HepG2 (cell line): ENCODE results near the gene CFAP300. TPM values are rescaled to one million over a fixed set of nuclear protein-coding genes. Genes with fewer than 3 reads are reported as not detected.

Experiments used
- ATAC-seq: fragments of 200-7000 bp; cut with Tn5 transposase; 3 replicates; pipeline ENCODE4 v1.9.1; 2020; ENCODE audit warnings: mild to moderate bottlenecking, moderate library complexity
- BruUV-seq: library from RNA; stranded (reverse); fragments of 400-500 nt; replicated peaks from 2 replicates; lab custom pipeline; 2021; lab: Mats Ljungman, UMichigan
- CTCF ChIA-PET: fragments of 300-600 bp; formaldehyde crosslinking; extraction: SDS; loops from one replicate; lab custom pipeline; 2021; ENCODE audit warnings: low total read pairs, inconsistent platforms, low intra/inter-chr PET ratio; lab: Yijun Ruan, JAX
- POLR2A ChIA-PET: fragments of 350-600 bp; sonication (Branson Sonifier 250); formaldehyde crosslinking; loops from one replicate; lab custom pipeline; 2020; ENCODE audit warnings: antibody characterized with exemption, inconsistent platforms; lab: Yijun Ruan, JAX
- DNase-seq: peaks from one replicate; pipeline ENCODE4 v3.0.0-alpha.2; 2015; ENCODE audit warnings: low spot score
- FAIRE-seq: peaks from 3 replicates; lab custom pipeline; 2011; peaks lifted over from hg19 to GRCh38; lab: Jason Lieb, UNC
- H2AFZ ChIP-seq: one replicate; pipeline ENCODE4 v1.6.1; 2011; ENCODE audit warnings: low read length, inconsistent platforms
- H3K27ac ChIP-seq: fragments of 300-600 bp; 3 replicates; pipeline ENCODE4 v1.8.0; 2011; ENCODE audit warnings: mixed run types, mild to moderate bottlenecking, mixed read lengths, low read length, inconsistent platforms; ENCODE audit not compliant: insufficient read depth; ENCODE audit errors: extremely low read length
- H3K27me3 ChIP-seq, 2 experiments: fragments of 200-600 bp in 1 of 2; 2 replicates in 1 of 2; 3 replicates in 1 of 2; pipeline versions ENCODE4 v1.6.0 to v1.8.0; 2011; ENCODE audit warnings: low read length in 2 of 2, mild to moderate bottlenecking in 2 of 2, moderate library complexity in 2 of 2, inconsistent platforms in 1 of 2; ENCODE audit not compliant: insufficient read depth in 2 of 2, control insufficient read depth in 1 of 2
- H3K36me3 ChIP-seq, 2 experiments: fragments of 200-600 bp in 1 of 2; replicated peaks in 1 of 2; 2 replicates in 1 of 2; 3 replicates in 1 of 2; pipeline versions ENCODE4 v1.5.1 to v1.8.0; 2011; ENCODE audit warnings: low read length in 2 of 2, inconsistent platforms in 1 of 2; ENCODE audit not compliant: insufficient read depth in 2 of 2, control insufficient read depth in 1 of 2
- H3K4me1 ChIP-seq: 2 replicates; pipeline ENCODE4 v1.5.1; 2012; ENCODE audit warnings: low read length, inconsistent platforms; ENCODE audit not compliant: insufficient read depth
- H3K4me2 ChIP-seq: 2 replicates; pipeline ENCODE4 v1.6.0; 2011; ENCODE audit warnings: low read depth, low read length, inconsistent platforms
- H3K4me3 ChIP-seq, 3 experiments: fragments of 200-600 bp in 1 of 3; sonication (generic), shearing (Covaris generic) in 1 of 3; replicated peaks in 1 of 3; 2 replicates each; pipeline ENCODE4 v1.5.1; 2011 to 2016; ENCODE audit warnings: low read length in 3 of 3, inconsistent platforms in 2 of 3, low read depth in 2 of 3, mild to moderate bottlenecking in 2 of 3, control low read depth in 1 of 3, mixed read lengths in 1 of 3; ENCODE audit not compliant: insufficient read depth in 1 of 3
- H3K79me2 ChIP-seq: one replicate; pipeline ENCODE4 v1.6.1; 2011; ENCODE audit warnings: low read length, inconsistent platforms; ENCODE audit not compliant: insufficient read depth
- H3K9ac ChIP-seq: 2 replicates; pipeline ENCODE4 v1.6.0; 2011; ENCODE audit warnings: mild to moderate bottlenecking, low read depth, low read length, inconsistent platforms; ENCODE audit not compliant: insufficient read depth
- H3K9me3 ChIP-seq: 2 replicates; pipeline ENCODE4 v1.5.1; 2012; ENCODE audit warnings: mild to moderate bottlenecking, low read length
- H4K20me1 ChIP-seq: 2 replicates; pipeline ENCODE4 v1.6.0; 2011; ENCODE audit warnings: inconsistent platforms, mild to moderate bottlenecking, low read length, moderate library complexity; ENCODE audit not compliant: insufficient read depth
- CCDC6 ChIP-seq: sonication (generic); formaldehyde crosslinking; IDR thresholded peaks from 2 replicates; pipeline ENCODE4 v1.8.1; 2022; ENCODE audit warnings: mild to moderate bottlenecking, missing genetic modification reagents, moderate library complexity
- KMT2B ChIP-seq: IDR thresholded peaks from 2 replicates; pipeline ENCODE4 v1.6.1; 2016; ENCODE audit warnings: missing genetic modification reagents, missing compliant biosample characterization
- NCOR1 ChIP-seq: fragments of 200-600 bp; sonication (generic); IDR thresholded peaks from 2 replicates; pipeline ENCODE4 v1.7.0; 2017; ENCODE audit warnings: antibody characterized with exemption, low read length, borderline replicate concordance
- PCBP1 ChIP-seq: fragments of 200-400 bp; formaldehyde crosslinking; IDR thresholded peaks from 2 replicates; pipeline ENCODE4 v1.6.1; 2017; ENCODE audit warnings: mild to moderate bottlenecking, low read depth, low read length, borderline replicate concordance
- RFX3 ChIP-seq: IDR thresholded peaks from 2 replicates; pipeline ENCODE4 v1.6.1; 2016; ENCODE audit warnings: missing biosample characterization, missing genetic modification reagents
- YEATS2 ChIP-seq: sonication (generic); formaldehyde crosslinking; IDR thresholded peaks from 2 replicates; pipeline ENCODE4 v1.4.0; 2020; ENCODE audit warnings: missing genetic modification reagents, borderline replicate concordance
- ZNF615 ChIP-seq: sonication (generic); formaldehyde crosslinking; IDR thresholded peaks from 2 replicates; pipeline ENCODE4 v1.5.0; 2020; ENCODE audit warnings: mild to moderate bottlenecking, missing genetic modification reagents, borderline replicate concordance
- ZNF746 ChIP-seq: sonication (generic); formaldehyde crosslinking; IDR thresholded peaks from 2 replicates; pipeline ENCODE4 v1.8.0; 2022; ENCODE audit warnings: mild to moderate bottlenecking, missing genetic modification reagents
- WGBS: methylation state at CpG from one replicate; pipeline ENCODE4 v1.1.6; 2017; ENCODE audit warnings: low lambda C conversion rate; 5-methylcytosine and 5-hydroxymethylcytosine counted together
- in situ Hi-C: cut with HindIII; loops from 2 replicates; pipeline ENCODE4 v1.10.0; 2017; ENCODE audit warnings: low pct_unique_long_range_greater_than_20kb; ENCODE audit not compliant: extremely low pct_ligation_motif_present
- intact Hi-C: fragments of 100-400 bp; cut with micrococcal nuclease; formaldehyde crosslinking; loops from one replicate; pipeline ENCODE4 v1.10.0; 2022; ENCODE audit not compliant: unreplicated experiment
- polyA plus RNA-seq, 8 experiments: library from polyadenylated mRNA; depleted of rRNA in 3 of 8; stranded (reverse) in 7 of 8; unstranded in 1 of 8; fragments of >200 nt; fragmentation: Illumina TruSeq in 4 of 8; extraction: Trizol in 4 of 8; gene quantifications; 2 replicates each; pipeline versions ENCODE4 v1.2.1 to v1.2.3, GENCODE V29; 2011 to 2016; ENCODE audit warnings: low read depth in 4 of 8, missing spikeins in 1 of 8, mixed read lengths in 1 of 8; ENCODE audit not compliant: insufficient read depth in 1 of 8
- total RNA-seq, 5 experiments: library from RNA; depleted of rRNA; stranded (reverse); fragments of >200 nt; fragmentation: Illumina TruSeq; extraction: Trizol; gene quantifications; 2 replicates each; pipeline ENCODE4 v1.2.3, GENCODE V29; 2016; ENCODE audit warnings: low read depth in 1 of 5
- TF ChIP-seq, protein P1 (sequence below): sonication (generic); formaldehyde crosslinking; IDR thresholded peaks from 2 replicates; pipeline ENCODE4 v1.5.1; 2020; ENCODE audit warnings: mild to moderate bottlenecking, moderate library complexity, missing genetic modification reagents
- TF ChIP-seq, protein P2 (sequence below): sonication (generic); formaldehyde crosslinking; IDR thresholded peaks from 2 replicates; pipeline ENCODE4 v1.8.1; 2023; ENCODE audit warnings: mild to moderate bottlenecking, inconsistent platforms, moderate library complexity, missing genetic modification reagents, borderline replicate concordance
- TF ChIP-seq, protein P3 (sequence below): sonication (generic); formaldehyde crosslinking; conservative IDR thresholded peaks from 2 replicates; pipeline ENCODE4 v1.4.0; 2020; ENCODE audit warnings: missing genetic modification reagents

The CFAP300 gene
- total and polyA plus RNA-seq, 2 of the 13 experiments (the other 11 are each of a cell fraction or from before 2014, with no cell fraction given), result not detected

DNA sequence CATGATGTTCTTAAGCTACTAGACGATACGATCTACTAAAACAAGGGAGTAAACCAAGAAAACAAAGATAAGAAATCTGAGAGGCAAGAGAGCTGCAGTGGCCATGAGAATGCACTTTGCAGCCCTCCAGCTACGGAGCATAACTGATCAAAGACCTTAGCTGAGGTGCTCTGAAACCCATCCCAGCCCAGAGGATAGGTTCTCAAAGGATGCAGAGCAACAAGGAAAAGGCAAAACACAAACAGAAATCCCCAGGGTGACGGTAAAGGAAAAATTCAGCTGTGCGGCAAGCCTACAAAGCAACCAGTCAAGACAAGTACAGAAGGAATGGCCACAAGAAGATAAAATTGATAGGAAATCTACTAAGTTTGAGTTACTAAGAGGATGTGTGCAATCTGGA, 32.5 kb upstream of the CFAP300 start:
- no peaks in the 10 kb centered on the region for H4K20me1 ChIP-seq
- H3K4me1 ChIP-seq, result peaks cover 24% of the 10 kb centered on the region
- no peaks in the 10 kb centered on the region for H3K9me3 ChIP-seq
- no peak overlapping the region for H3K4me2 ChIP-seq
- POLR2A ChIA-PET, result no interaction called here
- no peak for DNase-seq
- H3K36me3 ChIP-seq, result no peaks in the 10 kb centered on the region
- no peak for TF ChIP-seq CCDC6 (CRISPR knock-in tag)
- no peak for TF ChIP-seq NCOR1
- TF ChIP-seq, protein P1, sequence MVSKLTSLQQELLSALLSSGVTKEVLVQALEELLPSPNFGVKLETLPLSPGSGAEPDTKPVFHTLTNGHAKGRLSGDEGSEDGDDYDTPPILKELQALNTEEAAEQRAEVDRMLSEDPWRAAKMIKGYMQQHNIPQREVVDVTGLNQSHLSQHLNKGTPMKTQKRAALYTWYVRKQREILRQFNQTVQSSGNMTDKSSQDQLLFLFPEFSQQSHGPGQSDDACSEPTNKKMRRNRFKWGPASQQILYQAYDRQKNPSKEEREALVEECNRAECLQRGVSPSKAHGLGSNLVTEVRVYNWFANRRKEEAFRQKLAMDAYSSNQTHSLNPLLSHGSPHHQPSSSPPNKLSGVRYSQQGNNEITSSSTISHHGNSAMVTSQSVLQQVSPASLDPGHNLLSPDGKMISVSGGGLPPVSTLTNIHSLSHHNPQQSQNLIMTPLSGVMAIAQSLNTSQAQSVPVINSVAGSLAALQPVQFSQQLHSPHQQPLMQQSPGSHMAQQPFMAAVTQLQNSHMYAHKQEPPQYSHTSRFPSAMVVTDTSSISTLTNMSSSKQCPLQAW (CRISPR knock-in tag), result no peak
- no peak for TF ChIP-seq YEATS2 (CRISPR knock-in tag)
- no peak for TF ChIP-seq ZNF615
- TF ChIP-seq, protein P2, sequence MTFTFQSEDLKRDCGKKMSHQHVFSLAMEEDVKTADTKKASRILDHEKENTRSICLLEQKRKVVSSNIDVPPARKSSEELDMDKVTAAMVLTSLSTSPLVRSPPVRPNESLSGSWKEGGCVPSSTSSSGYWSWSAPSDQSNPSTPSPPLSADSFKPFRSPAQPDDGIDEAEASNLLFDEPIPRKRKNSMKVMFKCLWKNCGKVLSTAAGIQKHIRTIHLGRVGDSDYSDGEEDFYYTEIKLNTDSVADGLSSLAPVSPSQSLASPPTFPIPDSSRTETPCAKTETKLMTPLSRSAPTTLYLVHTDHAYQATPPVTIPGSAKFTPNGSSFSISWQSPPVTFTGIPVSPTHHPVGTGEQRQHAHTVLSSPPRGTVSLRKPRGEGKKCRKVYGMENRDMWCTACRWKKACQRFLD (CRISPR knock-in tag), result no peak
- TF ChIP-seq PCBP1, result no peak
- TF ChIP-seq RFX3 (CRISPR knock-in tag), result no peak
- TF ChIP-seq, protein P3, sequence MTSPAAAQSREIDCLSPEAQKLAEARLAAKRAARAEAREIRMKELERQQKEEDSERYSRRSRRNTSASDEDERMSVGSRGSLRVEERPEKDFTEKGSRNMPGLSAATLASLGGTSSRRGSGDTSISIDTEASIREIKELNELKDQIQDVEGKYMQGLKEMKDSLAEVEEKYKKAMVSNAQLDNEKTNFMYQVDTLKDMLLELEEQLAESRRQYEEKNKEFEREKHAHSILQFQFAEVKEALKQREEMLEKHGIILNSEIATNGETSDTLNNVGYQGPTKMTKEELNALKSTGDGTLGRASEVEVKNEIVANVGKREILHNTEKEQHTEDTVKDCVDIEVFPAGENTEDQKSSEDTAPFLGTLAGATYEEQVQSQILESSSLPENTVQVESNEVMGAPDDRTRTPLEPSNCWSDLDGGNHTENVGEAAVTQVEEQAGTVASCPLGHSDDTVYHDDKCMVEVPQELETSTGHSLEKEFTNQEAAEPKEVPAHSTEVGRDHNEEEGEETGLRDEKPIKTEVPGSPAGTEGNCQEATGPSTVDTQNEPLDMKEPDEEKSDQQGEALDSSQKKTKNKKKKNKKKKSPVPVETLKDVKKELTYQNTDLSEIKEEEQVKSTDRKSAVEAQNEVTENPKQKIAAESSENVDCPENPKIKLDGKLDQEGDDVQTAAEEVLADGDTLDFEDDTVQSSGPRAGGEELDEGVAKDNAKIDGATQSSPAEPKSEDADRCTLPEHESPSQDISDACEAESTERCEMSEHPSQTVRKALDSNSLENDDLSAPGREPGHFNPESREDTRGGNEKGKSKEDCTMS, result no peak
- no peak for TF ChIP-seq ZNF746
- TF ChIP-seq KMT2B (CRISPR knock-in tag), result no peak
- TF ChIP-seq, all 625 proteins: peak for 0
- H3K27ac ChIP-seq, result no peak overlapping the region
- in situ Hi-C loops, result loop anchor here (5.0 to 25.0 kb wide), 2 partner anchors 147 to 577 kb away; no protein-coding TSS in a partner anchor
- FAIRE-seq, result no peak
- CTCF ChIA-PET, result no interaction called here
- intact Hi-C loops, result no loop called here
- no peak overlapping the region for H3K9ac ChIP-seq
- BruUV-seq, result no TSS peak
- ATAC-seq, result no peak
- no peaks in the 10 kb centered on the region for H3K27me3 ChIP-seq
- no peak overlapping the region for H3K4me3 ChIP-seq
- H3K79me2 ChIP-seq, result no peaks in the 10 kb centered on the region
- H2AFZ ChIP-seq, result no peak overlapping the region
- WGBS, result 41% methylated on average over 5 of the region's 5 CpGs
